ENCODE measurements around the gene STK36. TPM values are rescaled to one million over a fixed set of nuclear protein-coding genes. Genes with fewer than 3 reads are reported as not detected.

Gene STK36
- total RNA-seq, 1 experiment from 2014 or later, result 48.6 TPM

DNA sequence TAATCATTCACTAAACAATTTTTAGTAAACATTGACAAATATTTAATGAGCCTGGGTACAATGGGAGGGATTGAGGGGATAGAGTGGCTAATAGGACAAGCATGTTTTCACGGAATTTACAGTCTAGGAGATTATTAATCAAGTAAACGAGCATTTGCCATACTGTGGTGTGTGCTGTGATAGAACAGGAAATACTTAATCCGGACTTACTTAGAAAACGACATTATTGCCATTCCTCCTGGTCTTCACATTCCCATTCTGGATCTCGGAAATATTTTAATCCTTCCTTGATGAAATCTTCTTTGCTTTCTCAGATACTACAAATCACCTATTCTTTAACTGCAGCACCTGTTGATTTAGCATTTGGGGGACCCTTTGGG, 39.7 kb downstream of the STK36 start:
- DNase-seq (ENCODE audit: low read depth, low spot score) (no peak), ATAC-seq (no peak)
- Histone ChIP-seq H3K36me3 (ENCODE audit: control insufficient read depth, insufficient read depth, low read length) (peaks cover 4% of the 10 kb centered on the region), H3K27ac (ENCODE audit: low read length) (peak overlapping the region; percentile 92), H3K4me3 (ENCODE audit: low read depth in 2 of 2, low read length in 2 of 2) (peak overlapping the region; percentile 72 to 87), H3K27me3 (ENCODE audit: control insufficient read depth, insufficient read depth, low read length) (no peaks in the 10 kb centered on the region), H3K4me1 (ENCODE audit: control insufficient read depth, insufficient read depth, low read length) (peaks cover 8% of the 10 kb centered on the region), H3K9me3 (ENCODE audit: control insufficient read depth, insufficient read depth, low read depth, low read length) (no peaks in the 10 kb centered on the region)
- in situ Hi-C loops (cut with HindIII; ENCODE audit: low pct_unique_long_range_greater_than_20kb, low sequenced_read_pairs) (no loop called here), intact Hi-C loops (cut with micrococcal nuclease; ENCODE audit: unreplicated experiment) (no loop called here)
- POLR2A ChIA-PET, result interaction anchor here (0.6 kb wide), 1 partner anchor 14 kb away, joined by 3 read pairs; no protein-coding TSS in a partner anchor
- CTCF ChIA-PET, result interaction anchor here (1.1 kb wide), 1 partner anchor 136 kb away, joined by 3 read pairs; no protein-coding TSS in a partner anchor
- TSS peak; percentile 95 for BruUV-seq (replicated peaks)
- TF ChIP-seq, protein P1, sequence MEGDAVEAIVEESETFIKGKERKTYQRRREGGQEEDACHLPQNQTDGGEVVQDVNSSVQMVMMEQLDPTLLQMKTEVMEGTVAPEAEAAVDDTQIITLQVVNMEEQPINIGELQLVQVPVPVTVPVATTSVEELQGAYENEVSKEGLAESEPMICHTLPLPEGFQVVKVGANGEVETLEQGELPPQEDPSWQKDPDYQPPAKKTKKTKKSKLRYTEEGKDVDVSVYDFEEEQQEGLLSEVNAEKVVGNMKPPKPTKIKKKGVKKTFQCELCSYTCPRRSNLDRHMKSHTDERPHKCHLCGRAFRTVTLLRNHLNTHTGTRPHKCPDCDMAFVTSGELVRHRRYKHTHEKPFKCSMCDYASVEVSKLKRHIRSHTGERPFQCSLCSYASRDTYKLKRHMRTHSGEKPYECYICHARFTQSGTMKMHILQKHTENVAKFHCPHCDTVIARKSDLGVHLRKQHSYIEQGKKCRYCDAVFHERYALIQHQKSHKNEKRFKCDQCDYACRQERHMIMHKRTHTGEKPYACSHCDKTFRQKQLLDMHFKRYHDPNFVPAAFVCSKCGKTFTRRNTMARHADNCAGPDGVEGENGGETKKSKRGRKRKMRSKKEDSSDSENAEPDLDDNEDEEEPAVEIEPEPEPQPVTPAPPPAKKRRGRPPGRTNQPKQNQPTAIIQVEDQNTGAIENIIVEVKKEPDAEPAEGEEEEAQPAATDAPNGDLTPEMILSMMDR (IDR thresholded peaks at IDR 0.05), result no peak
- TF ChIP-seq POLR2AphosphoS5 (IDR thresholded peaks at IDR 0.05; ENCODE audit: low read depth, low read length), result no peak
- TF ChIP-seq, protein P2, sequence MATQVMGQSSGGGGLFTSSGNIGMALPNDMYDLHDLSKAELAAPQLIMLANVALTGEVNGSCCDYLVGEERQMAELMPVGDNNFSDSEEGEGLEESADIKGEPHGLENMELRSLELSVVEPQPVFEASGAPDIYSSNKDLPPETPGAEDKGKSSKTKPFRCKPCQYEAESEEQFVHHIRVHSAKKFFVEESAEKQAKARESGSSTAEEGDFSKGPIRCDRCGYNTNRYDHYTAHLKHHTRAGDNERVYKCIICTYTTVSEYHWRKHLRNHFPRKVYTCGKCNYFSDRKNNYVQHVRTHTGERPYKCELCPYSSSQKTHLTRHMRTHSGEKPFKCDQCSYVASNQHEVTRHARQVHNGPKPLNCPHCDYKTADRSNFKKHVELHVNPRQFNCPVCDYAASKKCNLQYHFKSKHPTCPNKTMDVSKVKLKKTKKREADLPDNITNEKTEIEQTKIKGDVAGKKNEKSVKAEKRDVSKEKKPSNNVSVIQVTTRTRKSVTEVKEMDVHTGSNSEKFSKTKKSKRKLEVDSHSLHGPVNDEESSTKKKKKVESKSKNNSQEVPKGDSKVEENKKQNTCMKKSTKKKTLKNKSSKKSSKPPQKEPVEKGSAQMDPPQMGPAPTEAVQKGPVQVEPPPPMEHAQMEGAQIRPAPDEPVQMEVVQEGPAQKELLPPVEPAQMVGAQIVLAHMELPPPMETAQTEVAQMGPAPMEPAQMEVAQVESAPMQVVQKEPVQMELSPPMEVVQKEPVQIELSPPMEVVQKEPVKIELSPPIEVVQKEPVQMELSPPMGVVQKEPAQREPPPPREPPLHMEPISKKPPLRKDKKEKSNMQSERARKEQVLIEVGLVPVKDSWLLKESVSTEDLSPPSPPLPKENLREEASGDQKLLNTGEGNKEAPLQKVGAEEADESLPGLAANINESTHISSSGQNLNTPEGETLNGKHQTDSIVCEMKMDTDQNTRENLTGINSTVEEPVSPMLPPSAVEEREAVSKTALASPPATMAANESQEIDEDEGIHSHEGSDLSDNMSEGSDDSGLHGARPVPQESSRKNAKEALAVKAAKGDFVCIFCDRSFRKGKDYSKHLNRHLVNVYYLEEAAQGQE (IDR thresholded peaks at IDR 0.05; ENCODE audit: insufficient read depth in 1 of 2, low read depth in 2 of 2, low read length in 1 of 2), result no peak
- TF ChIP-seq TCF7L2 (IDR thresholded peaks at IDR 0.05; ENCODE audit: low read depth, low read length), result no peak
- TF ChIP-seq SIN3A (IDR thresholded peaks at IDR 0.05; ENCODE audit: borderline replicate concordance, insufficient read depth, low read depth, low read length), result no peak

DNA sequence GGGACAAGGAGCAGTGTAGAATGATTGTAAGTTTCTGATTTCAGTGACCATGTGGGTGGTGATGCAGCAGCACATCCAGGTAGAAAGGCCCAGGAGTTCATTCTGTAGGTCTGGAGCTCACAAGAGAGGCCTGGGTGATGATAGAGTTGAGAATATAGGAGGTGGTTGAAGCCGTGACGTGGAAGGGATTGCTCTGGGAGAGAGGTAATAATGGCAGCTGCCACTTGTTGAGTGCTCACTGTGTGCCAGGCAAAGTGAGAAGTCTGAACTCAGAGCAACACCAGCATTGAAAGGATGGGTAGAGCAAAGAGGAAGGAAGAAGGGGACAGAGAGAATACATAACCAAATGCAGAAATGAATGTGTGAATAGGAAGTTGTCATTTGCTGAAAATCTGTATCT, 42.0 kb downstream of the STK36 start:
- in situ Hi-C loops (cut with HindIII; ENCODE audit: low pct_unique_long_range_greater_than_20kb, low sequenced_read_pairs) (no loop called here), intact Hi-C loops (cut with micrococcal nuclease; ENCODE audit: unreplicated experiment) (no loop called here)
- POLR2A ChIA-PET, result interaction anchor here (0.6 kb wide), 2 partner anchors 13 to 444 kb away, joined by 3 read pairs; partner anchors contain the start of genes AAMP and PNKD
- TF ChIP-seq POLR2AphosphoS5 (IDR thresholded peaks at IDR 0.05; ENCODE audit: low read depth, low read length), result no peak
- TF ChIP-seq SIN3A (IDR thresholded peaks at IDR 0.05; ENCODE audit: borderline replicate concordance, insufficient read depth, low read depth, low read length), result no peak
- TF ChIP-seq, protein P1 (IDR thresholded peaks at IDR 0.05), result no peak
- no peak for TF ChIP-seq TCF7L2 (IDR thresholded peaks at IDR 0.05; ENCODE audit: low read depth, low read length)
- TF ChIP-seq, protein P2 (IDR thresholded peaks at IDR 0.05; ENCODE audit: insufficient read depth in 1 of 2, low read depth in 2 of 2, low read length in 1 of 2), result no peak
- H3K36me3 ChIP-seq (ENCODE audit: control insufficient read depth, insufficient read depth, low read length), result peaks cover 4% of the 10 kb centered on the region
- CTCF ChIA-PET, result no interaction called here
- peaks cover 19% of the 10 kb centered on the region for H3K4me1 ChIP-seq (ENCODE audit: control insufficient read depth, insufficient read depth, low read length)
- no peak overlapping the region for H3K4me3 ChIP-seq (ENCODE audit: low read depth in 2 of 2, low read length in 2 of 2)
- H3K27me3 ChIP-seq (ENCODE audit: control insufficient read depth, insufficient read depth, low read length), result no peaks in the 10 kb centered on the region
- H3K27ac ChIP-seq (ENCODE audit: low read length), result no peak overlapping the region
- DNase-seq (ENCODE audit: low read depth, low spot score), result no peak
- BruUV-seq (replicated peaks), result no TSS peak
- ATAC-seq, result no peak
- no peaks in the 10 kb centered on the region for H3K9me3 ChIP-seq (ENCODE audit: control insufficient read depth, insufficient read depth, low read depth, low read length)
